ENCODE data around the gene CIAO2A.
A peak's percentile ranks its signal among the peaks of the same experiment; 100 is the strongest.
"Not testable (repeated sequence)": the region's sequence is repeated elsewhere in the genome, so short reads cannot be mapped to it uniquely, and the experiment has no call there.

Gene CIAO2A

GRCh38 chr15:64096668-64097384 is 3.2 kb upstream of the CIAO2A start:
- H3K4me1 Mint-ChIP-seq (ENCODE audit: low read depth): peaks cover 75% of the 10 kb centered on the region

DNA sequence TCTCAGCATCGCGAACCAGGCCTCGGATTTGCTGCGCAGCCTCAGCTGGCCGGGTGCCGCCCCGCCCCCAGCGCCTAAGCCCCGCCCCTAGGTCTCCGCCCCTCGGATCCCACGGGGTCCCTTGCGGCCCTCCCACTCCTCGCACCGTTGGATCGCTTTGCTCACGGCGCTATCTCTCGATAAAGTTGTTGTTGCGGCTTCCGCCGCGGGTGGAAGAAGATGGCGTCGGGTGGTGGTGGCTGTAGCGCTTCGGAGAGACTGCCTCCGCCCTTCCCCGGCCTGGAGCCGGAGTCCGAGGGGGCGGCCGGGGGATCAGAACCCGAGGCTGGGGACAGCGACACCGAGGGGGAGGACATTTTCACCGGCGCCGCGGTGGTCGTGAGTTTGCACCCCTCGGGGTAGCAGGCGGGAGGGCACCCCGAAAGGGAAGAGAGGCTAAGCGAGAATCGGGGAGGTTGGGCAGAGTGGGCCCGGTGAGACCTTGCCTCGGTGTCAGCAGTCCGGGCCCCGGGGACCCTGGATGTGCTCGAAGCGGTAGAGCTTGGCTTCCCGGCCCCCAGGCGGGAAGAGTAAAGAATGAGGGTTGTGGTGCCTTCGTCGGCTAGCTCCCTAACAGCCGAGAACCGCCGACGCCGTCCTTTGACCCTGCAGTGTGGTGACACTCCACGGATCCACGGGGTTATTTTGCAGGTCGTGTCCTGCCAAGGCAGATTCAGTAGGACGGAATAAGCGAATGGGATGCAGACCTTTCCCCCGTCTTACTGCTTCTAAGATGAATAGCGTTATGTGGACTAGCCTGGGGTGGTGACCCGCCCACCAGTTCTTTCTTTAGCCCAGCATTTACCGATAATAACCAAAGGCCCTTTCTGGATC is 2.4 kb upstream of the CIAO2A start, which contains the start of gene SNX1:
SNX1 (plus strand) TSS at position 188 of the 873 bp plus-strand sequence; CDS start at position 220, 32 bp downstream.
- Mint-ChIP-seq H3K4me1 (ENCODE audit: low read depth) (peaks cover 73% of the 10 kb centered on the region), H3K36me3 (ENCODE audit: low read depth) (peaks cover 15% of the 10 kb centered on the region), H3K9me3 (no peaks in the 10 kb centered on the region), H3K27ac (peak within 1 kb of the TSS; percentile 99), H3K27me3 (no peaks in the 10 kb centered on the region), H3K4me3 (peak within 1 kb of the TSS; percentile 99)

More at GRCh38 chr15:64096668-64097384, 3.2 kb upstream of the CIAO2A start:
- no peaks in the 10 kb centered on the region for H3K27me3 Mint-ChIP-seq
- H3K27ac Mint-ChIP-seq: peak overlapping the region; percentile 99
- peaks cover 18% of the 10 kb centered on the region for H3K36me3 Mint-ChIP-seq (ENCODE audit: low read depth)
- peak overlapping the region; percentile 99 for H3K4me3 Mint-ChIP-seq
- no peaks in the 10 kb centered on the region for H3K9me3 Mint-ChIP-seq

DNA sequence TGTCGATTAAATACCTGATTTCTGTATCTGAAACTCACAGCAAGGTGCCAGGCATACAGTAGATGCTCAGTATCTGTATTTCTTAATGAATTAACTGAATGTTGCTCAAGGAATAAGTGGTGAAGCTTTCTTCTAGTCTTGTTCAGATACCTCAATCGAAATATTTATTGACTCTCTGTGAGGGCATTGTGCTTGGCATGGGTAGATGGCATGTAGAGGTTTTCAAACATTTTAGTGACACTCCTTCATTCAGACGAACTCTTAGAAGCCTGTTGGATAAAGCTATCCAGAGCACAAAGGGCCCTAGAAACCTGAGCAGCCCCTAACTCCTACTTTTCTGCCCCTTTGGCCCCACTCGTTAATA is 1.8 kb upstream of the CIAO2A start:
- H3K4me1 Mint-ChIP-seq (ENCODE audit: low read depth): peaks cover 73% of the 10 kb centered on the region
- H3K36me3 Mint-ChIP-seq (ENCODE audit: low read depth): peaks cover 19% of the 10 kb centered on the region

DNA sequence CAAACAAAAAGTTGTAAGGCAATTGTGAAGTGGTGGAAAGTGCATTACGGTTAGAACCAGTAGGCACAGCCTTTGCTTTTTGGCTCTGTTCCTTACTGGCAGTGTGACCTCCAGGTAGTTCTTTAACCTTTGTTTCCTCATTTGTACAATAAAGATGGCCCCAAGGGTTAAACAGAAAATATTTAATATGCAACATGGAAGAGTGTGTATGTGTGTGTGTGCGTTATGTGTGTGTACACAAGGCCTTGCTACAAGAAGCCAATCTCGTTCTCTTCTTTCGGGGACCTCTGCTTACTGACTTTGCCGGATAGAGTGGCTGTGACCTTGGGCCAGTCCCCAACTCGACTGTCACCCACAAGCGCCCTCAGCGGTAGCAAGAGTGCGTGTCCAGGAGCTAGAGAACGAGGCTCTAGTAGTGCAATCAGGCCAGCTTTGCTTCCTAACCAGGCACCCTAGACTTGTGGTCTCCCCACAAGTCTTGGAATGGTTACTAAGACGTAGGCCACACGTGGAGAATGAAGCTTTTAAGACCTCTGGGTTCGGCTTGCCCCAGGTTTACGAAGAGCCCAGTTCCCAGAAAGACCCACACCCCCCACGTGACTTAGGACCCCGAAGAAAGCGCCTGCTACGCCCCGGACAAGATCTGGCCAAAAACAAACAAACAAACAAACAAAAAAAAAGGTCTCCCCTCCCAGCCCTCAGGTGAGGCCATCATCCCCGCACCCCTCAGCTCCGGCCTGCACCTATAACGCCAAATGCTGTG is 593 bp downstream of the CIAO2A start:
- peaks cover 72% of the 10 kb centered on the region for H3K4me1 Mint-ChIP-seq (ENCODE audit: low read depth)

More for the DNA sequence above, 1.8 kb upstream of the CIAO2A start:
- Mint-ChIP-seq H3K27ac (peak overlapping the region; percentile 99), H3K4me3 (peak overlapping the region; percentile 99), H3K9me3 (no peaks in the 10 kb centered on the region), H3K27me3 (no peaks in the 10 kb centered on the region)

DNA sequence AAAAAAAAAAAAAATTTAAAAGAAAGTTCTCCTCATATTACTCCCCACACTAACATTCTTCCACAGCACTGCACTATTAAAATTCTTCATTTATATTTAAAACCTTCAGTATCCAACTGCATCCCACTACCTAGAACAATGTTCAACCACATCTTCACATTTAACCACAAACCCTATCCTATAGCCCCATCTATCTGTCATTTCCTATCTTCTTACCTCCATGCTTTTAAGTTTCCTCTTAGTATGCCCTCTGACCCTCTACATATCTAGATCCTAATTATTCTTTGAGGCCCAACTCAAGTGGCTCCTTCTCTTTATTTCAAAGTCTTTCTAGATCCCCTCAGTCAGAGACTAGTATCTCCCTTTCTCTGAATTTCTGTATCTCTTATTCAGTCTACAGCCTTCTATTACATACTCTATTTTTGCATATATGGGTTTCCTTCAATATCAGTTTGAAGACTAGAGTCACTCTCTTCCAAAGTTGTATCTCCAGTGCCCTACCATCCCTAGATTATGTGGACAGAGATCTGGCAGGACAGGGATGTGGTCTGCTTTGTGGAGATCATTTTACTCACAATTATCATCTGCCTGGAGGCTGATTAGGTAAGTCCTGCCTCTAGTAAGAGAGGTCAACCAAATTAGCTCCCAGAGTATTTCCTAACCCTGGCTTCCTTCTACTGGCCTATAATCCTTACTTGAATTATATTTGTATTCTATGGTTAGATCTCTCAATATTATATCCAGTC is 1.4 kb downstream of the CIAO2A start:
- peak overlapping the region; percentile 99 for H3K27ac Mint-ChIP-seq
- no peaks in the 10 kb centered on the region for H3K27me3 Mint-ChIP-seq
- H3K4me1 Mint-ChIP-seq (ENCODE audit: low read depth): peaks cover 67% of the 10 kb centered on the region
- H3K9me3 Mint-ChIP-seq: no peaks in the 10 kb centered on the region
- H3K4me3 Mint-ChIP-seq: peak overlapping the region; percentile 99
- peaks cover 35% of the 10 kb centered on the region for H3K36me3 Mint-ChIP-seq (ENCODE audit: low read depth)

More for the DNA sequence above, 593 bp downstream of the CIAO2A start:
- H3K9me3 Mint-ChIP-seq: no peaks in the 10 kb centered on the region
- no peaks in the 10 kb centered on the region for H3K27me3 Mint-ChIP-seq
- peak overlapping the region; percentile 99 for H3K4me3 Mint-ChIP-seq
- H3K36me3 Mint-ChIP-seq (ENCODE audit: low read depth): peaks cover 29% of the 10 kb centered on the region
- peak overlapping the region; percentile 99 for H3K27ac Mint-ChIP-seq

- peak overlapping the region; percentile 12 for H3K27ac Mint-ChIP-seq
- H3K4me3 Mint-ChIP-seq: no peak overlapping the region
- peaks cover 42% of the 10 kb centered on the region for H3K36me3 Mint-ChIP-seq (ENCODE audit: low read depth)
- H3K27me3 Mint-ChIP-seq: no peaks in the 10 kb centered on the region
- no peaks in the 10 kb centered on the region for H3K9me3 Mint-ChIP-seq
- peaks cover 58% of the 10 kb centered on the region for H3K4me1 Mint-ChIP-seq (ENCODE audit: low read depth)
Measured at GRCh38 chr15:64090527-64090926, 3.1 kb downstream of the CIAO2A start.

GRCh38 chr15:64089543-64090280 is 3.9 kb downstream of the CIAO2A start:
- peaks cover 50% of the 10 kb centered on the region for H3K4me1 Mint-ChIP-seq (ENCODE audit: low read depth)
- H3K4me3 Mint-ChIP-seq: no peak overlapping the region

GRCh38 chr15:64082757-64083156 is 10.9 kb downstream of the CIAO2A start:
- no peak overlapping the region for H3K4me3 Mint-ChIP-seq
- H3K4me1 Mint-ChIP-seq (ENCODE audit: low read depth): peaks cover 3% of the 10 kb centered on the region
- H3K27me3 Mint-ChIP-seq: no peaks in the 10 kb centered on the region
- H3K9me3 Mint-ChIP-seq: no peaks in the 10 kb centered on the region
- no peak overlapping the region for H3K27ac Mint-ChIP-seq
- peaks cover 28% of the 10 kb centered on the region for H3K36me3 Mint-ChIP-seq (ENCODE audit: low read depth)

More at GRCh38 chr15:64089543-64090280, 3.9 kb downstream of the CIAO2A start:
- Mint-ChIP-seq H3K27me3 (no peaks in the 10 kb centered on the region), H3K27ac (peak overlapping the region; percentile 42), H3K9me3 (no peaks in the 10 kb centered on the region), H3K36me3 (ENCODE audit: low read depth) (peaks cover 42% of the 10 kb centered on the region)

- H3K4me3 Mint-ChIP-seq; H3K27me3 Mint-ChIP-seq; H3K9me3 Mint-ChIP-seq; H3K27ac Mint-ChIP-seq; H3K4me1 Mint-ChIP-seq (ENCODE audit: low read depth): not testable (repeated sequence)
- H3K36me3 Mint-ChIP-seq (ENCODE audit: low read depth): peaks cover 40% of the 10 kb centered on the region
Measured at GRCh38 chr15:64073496-64073895, 20.1 kb downstream of the CIAO2A start.

- Mint-ChIP-seq H3K36me3 (ENCODE audit: low read depth) (peaks cover 40% of the 10 kb centered on the region), H3K27me3 (no peaks in the 10 kb centered on the region), H3K4me1 (ENCODE audit: low read depth) (peaks cover 9% of the 10 kb centered on the region), H3K27ac (no peak overlapping the region), H3K4me3 (no peak overlapping the region), H3K9me3 (no peaks in the 10 kb centered on the region)
Measured at GRCh38 chr15:64072812-64073211, 20.8 kb downstream of the CIAO2A start.

DNA sequence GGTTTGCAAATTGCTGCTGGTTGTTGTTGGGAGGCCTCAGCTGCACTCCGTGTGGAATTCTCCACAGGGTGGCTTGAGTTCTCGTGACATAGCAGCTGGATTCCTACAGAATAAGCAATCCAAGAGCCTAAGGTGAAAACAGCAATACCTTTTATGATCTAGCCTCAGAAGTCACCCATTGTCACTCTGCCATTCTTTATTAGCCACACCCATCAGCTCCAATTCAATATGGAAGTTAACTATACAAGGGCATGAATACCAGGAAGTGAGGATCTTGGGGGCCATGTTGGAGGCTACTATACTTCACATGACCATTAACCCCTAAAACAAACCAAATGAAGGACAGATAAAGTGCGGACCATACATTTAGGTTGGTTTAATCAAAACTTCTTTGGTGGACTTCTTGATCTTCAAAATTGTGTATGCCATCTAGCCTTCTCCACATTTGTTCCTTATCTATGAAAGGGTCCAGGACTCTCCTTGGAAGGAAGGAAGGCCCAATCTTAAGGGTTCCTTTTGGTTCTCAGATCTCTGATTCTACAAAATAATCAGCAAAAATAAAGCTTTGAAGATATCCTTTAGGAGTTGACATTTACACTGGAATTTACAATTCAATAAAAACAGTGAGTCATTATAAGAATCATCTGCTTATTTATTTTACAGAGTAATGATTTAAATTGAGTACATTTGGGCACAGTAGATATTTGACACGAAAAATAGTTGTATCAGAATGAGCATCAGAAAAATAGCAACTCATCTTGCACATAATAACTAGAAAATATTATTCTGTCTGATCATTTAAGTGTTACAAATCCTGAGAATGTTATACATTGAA is 21.5 kb downstream of the CIAO2A start:
- no peaks in the 10 kb centered on the region for H3K9me3 Mint-ChIP-seq

GRCh38 chr15:64070965-64071851 is 22.4 kb downstream of the CIAO2A start:
- no peak overlapping the region for H3K27ac Mint-ChIP-seq

More for the DNA sequence above, 21.5 kb downstream of the CIAO2A start:
- no peak overlapping the region for H3K4me3 Mint-ChIP-seq
- peaks cover 10% of the 10 kb centered on the region for H3K4me1 Mint-ChIP-seq (ENCODE audit: low read depth)
- H3K27me3 Mint-ChIP-seq: no peaks in the 10 kb centered on the region
- H3K36me3 Mint-ChIP-seq (ENCODE audit: low read depth): peaks cover 33% of the 10 kb centered on the region
- H3K27ac Mint-ChIP-seq: no peak overlapping the region

More at GRCh38 chr15:64070965-64071851, 22.4 kb downstream of the CIAO2A start:
- Mint-ChIP-seq H3K4me1 (ENCODE audit: low read depth) (peaks cover 8% of the 10 kb centered on the region), H3K27me3 (no peaks in the 10 kb centered on the region), H3K4me3 (no peak overlapping the region), H3K9me3 (no peaks in the 10 kb centered on the region), H3K36me3 (ENCODE audit: low read depth) (peaks cover 31% of the 10 kb centered on the region)

Measured in stimulated activated naive CD8-positive, alpha-beta T cell treated with anti-CD3 and anti-CD28 coated beads, Interleukin-15, Interleukin-2, amounts not matched to agents 100 ng/mL and 50 ng/mL, for 24 hours (primary cell).